ENCODE measurements around the gene KIF26A. TPM values are rescaled to one million over a fixed set of nuclear protein-coding genes. Genes with fewer than 3 reads are reported as not detected.

KIF26A gene
- total and polyA plus RNA-seq, 2 of the 13 experiments (the other 11 are each of a cell fraction or from before 2014, with no cell fraction given) = not detected

DNA sequence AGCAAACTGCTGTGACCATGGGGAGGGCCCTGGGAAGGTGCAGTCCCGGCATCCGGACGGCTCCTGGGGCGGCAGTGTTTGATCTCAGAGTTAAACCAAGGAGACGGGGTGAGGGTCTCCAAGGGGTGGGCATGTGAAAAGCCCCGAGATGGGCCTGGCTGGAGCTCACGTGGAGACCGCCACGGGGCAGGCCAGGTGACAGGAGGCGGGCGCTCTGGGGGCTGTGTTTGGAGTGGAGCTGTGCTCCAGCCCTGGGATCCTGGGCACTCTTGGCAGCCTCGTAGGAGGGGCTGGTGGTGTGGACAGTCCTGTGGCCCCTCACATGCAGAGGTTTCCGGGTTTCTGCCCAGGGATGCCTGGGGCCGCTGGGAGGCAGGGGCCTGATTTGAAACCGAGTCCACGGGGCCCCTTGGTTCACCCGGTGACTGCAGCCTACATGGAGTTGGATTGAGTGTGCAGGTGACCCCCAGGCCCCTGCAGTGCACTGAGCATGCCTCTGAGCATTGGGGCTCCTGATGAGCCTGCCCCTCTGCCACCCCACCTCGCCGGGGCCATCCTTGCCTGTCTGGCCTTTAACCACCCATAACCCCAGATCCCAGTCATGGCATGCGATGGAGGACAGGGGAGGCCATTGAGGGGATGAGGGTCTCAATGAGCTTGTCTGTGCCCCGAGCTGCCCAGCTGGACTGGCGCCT, 8.4 kb downstream of the KIF26A start:
- intact Hi-C loops (cut with micrococcal nuclease; ENCODE audit: unreplicated experiment) (no loop called here), in situ Hi-C loops (cut with HindIII; ENCODE audit: extremely low pct_ligation_motif_present, low pct_unique_long_range_greater_than_20kb) (no loop called here)
- H3K27me3 ChIP-seq (ENCODE audit: control insufficient read depth in 1 of 2, insufficient read depth in 2 of 2, low read length in 2 of 2) = peaks cover 10 to 74% of the 10 kb centered on the region in 2 experiments; a peak in 4 of 5 replicates
- no peak overlapping the region for H3K4me3 ChIP-seq (replicated peaks in 1 of 3; ENCODE audit: insufficient read depth in 1 of 3, low read depth in 2 of 3, low read length in 3 of 3)
- TF ChIP-seq ZNF567 (CRISPR knock-in tag; IDR thresholded peaks at IDR 0.05; ENCODE audit: borderline replicate concordance) = no peak
- TF ChIP-seq SRY (CRISPR knock-in tag; IDR thresholded peaks at IDR 0.05) = no peak
- TF ChIP-seq, protein P1, sequence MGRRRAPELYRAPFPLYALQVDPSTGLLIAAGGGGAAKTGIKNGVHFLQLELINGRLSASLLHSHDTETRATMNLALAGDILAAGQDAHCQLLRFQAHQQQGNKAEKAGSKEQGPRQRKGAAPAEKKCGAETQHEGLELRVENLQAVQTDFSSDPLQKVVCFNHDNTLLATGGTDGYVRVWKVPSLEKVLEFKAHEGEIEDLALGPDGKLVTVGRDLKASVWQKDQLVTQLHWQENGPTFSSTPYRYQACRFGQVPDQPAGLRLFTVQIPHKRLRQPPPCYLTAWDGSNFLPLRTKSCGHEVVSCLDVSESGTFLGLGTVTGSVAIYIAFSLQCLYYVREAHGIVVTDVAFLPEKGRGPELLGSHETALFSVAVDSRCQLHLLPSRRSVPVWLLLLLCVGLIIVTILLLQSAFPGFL (CRISPR knock-in tag; IDR thresholded peaks at IDR 0.05) = no peak
- no peak for TF ChIP-seq SOX5 (CRISPR knock-in tag; IDR thresholded peaks at IDR 0.05; ENCODE audit: borderline replicate concordance)
- TF ChIP-seq, protein P2, sequence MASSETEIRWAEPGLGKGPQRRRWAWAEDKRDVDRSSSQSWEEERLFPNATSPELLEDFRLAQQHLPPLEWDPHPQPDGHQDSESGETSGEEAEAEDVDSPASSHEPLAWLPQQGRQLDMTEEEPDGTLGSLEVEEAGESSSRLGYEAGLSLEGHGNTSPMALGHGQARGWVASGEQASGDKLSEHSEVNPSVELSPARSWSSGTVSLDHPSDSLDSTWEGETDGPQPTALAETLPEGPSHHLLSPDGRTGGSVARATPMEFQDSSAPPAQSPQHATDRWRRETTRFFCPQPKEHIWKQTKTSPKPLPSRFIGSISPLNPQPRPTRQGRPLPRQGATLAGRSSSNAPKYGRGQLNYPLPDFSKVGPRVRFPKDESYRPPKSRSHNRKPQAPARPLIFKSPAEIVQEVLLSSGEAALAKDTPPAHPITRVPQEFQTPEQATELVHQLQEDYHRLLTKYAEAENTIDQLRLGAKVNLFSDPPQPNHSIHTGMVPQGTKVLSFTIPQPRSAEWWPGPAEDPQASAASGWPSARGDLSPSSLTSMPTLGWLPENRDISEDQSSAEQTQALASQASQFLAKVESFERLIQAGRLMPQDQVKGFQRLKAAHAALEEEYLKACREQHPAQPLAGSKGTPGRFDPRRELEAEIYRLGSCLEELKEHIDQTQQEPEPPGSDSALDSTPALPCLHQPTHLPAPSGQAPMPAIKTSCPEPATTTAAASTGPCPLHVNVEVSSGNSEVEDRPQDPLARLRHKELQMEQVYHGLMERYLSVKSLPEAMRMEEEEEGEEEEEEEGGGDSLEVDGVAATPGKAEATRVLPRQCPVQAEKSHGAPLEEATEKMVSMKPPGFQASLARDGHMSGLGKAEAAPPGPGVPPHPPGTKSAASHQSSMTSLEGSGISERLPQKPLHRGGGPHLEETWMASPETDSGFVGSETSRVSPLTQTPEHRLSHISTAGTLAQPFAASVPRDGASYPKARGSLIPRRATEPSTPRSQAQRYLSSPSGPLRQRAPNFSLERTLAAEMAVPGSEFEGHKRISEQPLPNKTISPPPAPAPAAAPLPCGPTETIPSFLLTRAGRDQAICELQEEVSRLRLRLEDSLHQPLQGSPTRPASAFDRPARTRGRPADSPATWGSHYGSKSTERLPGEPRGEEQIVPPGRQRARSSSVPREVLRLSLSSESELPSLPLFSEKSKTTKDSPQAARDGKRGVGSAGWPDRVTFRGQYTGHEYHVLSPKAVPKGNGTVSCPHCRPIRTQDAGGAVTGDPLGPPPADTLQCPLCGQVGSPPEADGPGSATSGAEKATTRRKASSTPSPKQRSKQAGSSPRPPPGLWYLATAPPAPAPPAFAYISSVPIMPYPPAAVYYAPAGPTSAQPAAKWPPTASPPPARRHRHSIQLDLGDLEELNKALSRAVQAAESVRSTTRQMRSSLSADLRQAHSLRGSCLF (CRISPR knock-in tag; IDR thresholded peaks at IDR 0.05; ENCODE audit: borderline replicate concordance) = no peak
- TF ChIP-seq MAF1 (CRISPR knock-in tag; IDR thresholded peaks at IDR 0.05; ENCODE audit: borderline replicate concordance) = no peak
- TF ChIP-seq NRL (CRISPR knock-in tag; IDR thresholded peaks at IDR 0.05; ENCODE audit: borderline replicate concordance) = no peak
- no peak for TF ChIP-seq PHB2 (IDR thresholded peaks at IDR 0.05; ENCODE audit: partially characterized antibody)
- TF ChIP-seq, protein P3, sequence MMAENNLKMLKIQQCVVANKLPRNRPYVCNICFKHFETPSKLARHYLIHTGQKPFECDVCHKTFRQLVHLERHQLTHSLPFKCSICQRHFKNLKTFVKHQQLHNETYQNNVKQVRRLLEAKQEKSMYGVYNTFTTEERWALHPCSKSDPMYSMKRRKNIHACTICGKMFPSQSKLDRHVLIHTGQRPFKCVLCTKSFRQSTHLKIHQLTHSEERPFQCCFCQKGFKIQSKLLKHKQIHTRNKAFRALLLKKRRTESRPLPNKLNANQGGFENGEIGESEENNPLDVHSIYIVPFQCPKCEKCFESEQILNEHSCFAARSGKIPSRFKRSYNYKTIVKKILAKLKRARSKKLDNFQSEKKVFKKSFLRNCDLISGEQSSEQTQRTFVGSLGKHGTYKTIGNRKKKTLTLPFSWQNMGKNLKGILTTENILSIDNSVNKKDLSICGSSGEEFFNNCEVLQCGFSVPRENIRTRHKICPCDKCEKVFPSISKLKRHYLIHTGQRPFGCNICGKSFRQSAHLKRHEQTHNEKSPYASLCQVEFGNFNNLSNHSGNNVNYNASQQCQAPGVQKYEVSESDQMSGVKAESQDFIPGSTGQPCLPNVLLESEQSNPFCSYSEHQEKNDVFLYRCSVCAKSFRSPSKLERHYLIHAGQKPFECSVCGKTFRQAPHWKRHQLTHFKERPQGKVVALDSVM (CRISPR knock-in tag; IDR thresholded peaks at IDR 0.05) = no peak
- no peak for TF ChIP-seq ZNF263 (CRISPR knock-in tag; IDR thresholded peaks at IDR 0.05)
- TF ChIP-seq DNMT3B (CRISPR knock-in tag; conservative IDR thresholded peaks at IDR 0.05) = no peak
- DNase-seq (ENCODE audit: low spot score) = no peak
- CTCF ChIA-PET (ENCODE audit: low intra/inter-chr PET ratio, low total read pairs) = no interaction called here
- no peaks in the 10 kb centered on the region for H4K20me1 ChIP-seq (ENCODE audit: insufficient read depth, low read length)
- BruUV-seq (replicated peaks) = no TSS peak
- H3K9me3 ChIP-seq (ENCODE audit: low read length) = no peaks in the 10 kb centered on the region
- no peaks in the 10 kb centered on the region for H3K79me2 ChIP-seq (ENCODE audit: insufficient read depth, low read length)
- ATAC-seq = no peak
- POLR2A ChIA-PET = no interaction called here
- H3K27ac ChIP-seq (ENCODE audit: extremely low read length, insufficient read depth, low read length) = no peak overlapping the region
- H3K4me2 ChIP-seq (ENCODE audit: low read depth, low read length) = no peak overlapping the region
- no peaks in the 10 kb centered on the region for H3K4me1 ChIP-seq (ENCODE audit: insufficient read depth, low read length)
- H3K36me3 ChIP-seq (replicated peaks in 1 of 2; ENCODE audit: control insufficient read depth in 1 of 2, insufficient read depth in 2 of 2, low read length in 2 of 2) = no peaks in the 10 kb centered on the region
- H2AFZ ChIP-seq (ENCODE audit: low read length) = no peak overlapping the region
- 67% methylated on average over 4 of the region's 22 CpGs for WGBS (ENCODE audit: low lambda C conversion rate)
- no peak overlapping the region for H3K9ac ChIP-seq (ENCODE audit: insufficient read depth, low read depth, low read length)
- FAIRE-seq = no peak

Measured in HepG2 (cell line).